ENCODE results near the gene CFAP157.

DNA sequence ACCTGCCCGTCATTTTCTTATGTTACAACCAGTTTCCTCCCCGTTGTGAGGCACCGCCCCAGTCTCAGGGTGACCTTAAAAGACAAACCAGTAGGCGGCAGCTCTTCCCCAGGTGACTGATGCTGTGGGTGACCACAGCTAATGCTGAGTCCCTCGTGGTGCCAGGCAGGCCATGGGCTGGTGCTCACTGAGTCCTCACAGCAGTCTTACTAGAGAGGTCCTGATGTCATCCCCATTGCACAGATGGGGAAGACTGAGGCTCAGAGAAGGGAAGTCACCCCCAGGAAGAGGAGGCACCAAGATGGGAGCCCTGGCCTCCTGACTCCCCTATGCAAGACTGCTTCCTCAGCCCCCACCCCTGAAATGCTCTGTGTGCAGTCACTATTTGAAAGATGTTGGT, 978 bp downstream of the CFAP157 start:
- TF ChIP-seq POLR2A (IDR thresholded peaks at IDR 0.05; ENCODE audit: low read depth, low read length) (no peak), TAF1 (IDR thresholded peaks at IDR 0.05; ENCODE audit: low read depth, low read length) (no peak), POLR2AphosphoS5 (IDR thresholded peaks at IDR 0.05; ENCODE audit: low read depth, low read length) (no peak)

All from GM12891 (cell line).